Common myeloid progenitor, CD34-positive (primary cell): ENCODE measurements around the gene OSBPL2.

Experiments
- CTCF ChIA-PET: fragments of 350-600 bp; sonication (Branson Sonifier 250); formaldehyde crosslinking; loops from one replicate; lab custom pipeline; 2021; ENCODE audit warnings: antibody characterized with exemption; lab: Charles Lee
- POLR2A ChIA-PET: fragments of 350-600 bp; sonication (Branson Sonifier 250); formaldehyde crosslinking; loops from one replicate; lab custom pipeline; 2021; ENCODE audit warnings: antibody characterized with exemption; lab: Charles Lee
- DNase-seq, 3 donors: peaks; one replicate each; pipeline versions ENCODE4 v3.0.0 to v3.0.0-alpha.2; 2013
- H3K27ac ChIP-seq, 2 experiments: 1 replicate in 1 of 2; 2 replicates in 1 of 2; pipeline ENCODE4 v1.7.0; 2013; ENCODE audit warnings: inconsistent platforms in 2 of 2, low read length in 2 of 2, mild to moderate bottlenecking in 2 of 2, low read depth in 1 of 2, moderate library complexity in 1 of 2; ENCODE audit not compliant: severe bottlenecking in 2 of 2, insufficient read depth in 1 of 2, poor library complexity in 1 of 2
- H3K27me3 ChIP-seq, 5 experiments: replicated peaks in 2 of 5; 1 replicate in 3 of 5; 2 replicates in 2 of 5; pipeline versions ENCODE4 v1.6.1 to v1.7.0; 2013; ENCODE audit warnings: low read length in 4 of 5, mild to moderate bottlenecking in 2 of 5, moderate library complexity in 2 of 5, inconsistent platforms in 1 of 5; ENCODE audit not compliant: insufficient read depth in 5 of 5, control insufficient read depth in 4 of 5
- H3K36me3 ChIP-seq, 4 experiments: 1 replicate in 2 of 4; 2 replicates in 2 of 4; pipeline versions ENCODE4 v1.6.1 to v1.7.0; 2013; ENCODE audit warnings: low read length in 3 of 4, control low read depth in 1 of 4, mild to moderate bottlenecking in 1 of 4; ENCODE audit not compliant: control insufficient read depth in 4 of 4, insufficient read depth in 4 of 4
- H3K4me1 ChIP-seq, 4 experiments: 1 replicate in 3 of 4; 2 replicates in 1 of 4; pipeline versions ENCODE4 v1.6.1 to v1.7.1; 2013; ENCODE audit warnings: low read length in 3 of 4, mild to moderate bottlenecking in 3 of 4, control low read depth in 1 of 4, inconsistent platforms in 1 of 4, moderate library complexity in 1 of 4; ENCODE audit not compliant: control insufficient read depth in 4 of 4, insufficient read depth in 4 of 4; ENCODE audit errors: control extremely low read depth in 1 of 4
- H3K4me3 ChIP-seq, 7 experiments: 1 replicate in 4 of 7; 2 replicates in 3 of 7; pipeline versions ENCODE4 v1.5.1 to v1.7.0; 2013; ENCODE audit warnings: mild to moderate bottlenecking in 7 of 7, low read length in 6 of 7, moderate library complexity in 6 of 7, inconsistent platforms in 2 of 7, low read depth in 2 of 7, control low read depth in 1 of 7; ENCODE audit not compliant: insufficient read depth in 4 of 7, control insufficient read depth in 1 of 7; ENCODE audit errors: extremely low read depth in 1 of 7
- H3K9me3 ChIP-seq, 5 experiments: 1 replicate in 4 of 5; 2 replicates in 1 of 5; pipeline versions ENCODE4 v1.6.1 to v1.7.1; 2013; ENCODE audit warnings: low read length in 4 of 5, mild to moderate bottlenecking in 2 of 5, inconsistent platforms in 1 of 5, low read depth in 1 of 5, moderate library complexity in 1 of 5; ENCODE audit not compliant: control insufficient read depth in 4 of 5, insufficient read depth in 2 of 5; ENCODE audit errors: control extremely low read depth in 1 of 5
- WGBS: methylation state at CpG from one replicate; pipeline ENCODE4 v1.1.5; 2013; ENCODE audit not compliant: insufficient coverage; 5-methylcytosine and 5-hydroxymethylcytosine counted together

The OSBPL2 gene

GRCh38 chr20:62237514-62237800 lies 864 bp upstream of the OSBPL2 start:
- Histone ChIP-seq H3K27me3 (peaks cover 0 to 3% (median 0%) of the 10 kb centered on the region in 5 experiments), H3K4me3 (peak overlapping the region in 6 of 7 experiments; percentile 54 to 84 (median 70)), H3K36me3 (peaks cover 0 to 7% (median 4%) of the 10 kb centered on the region in 4 experiments), H3K4me1 (peaks cover 0 to 20% (median 16%) of the 10 kb centered on the region in 4 experiments), H3K27ac (no peak overlapping the region), H3K9me3 (peaks cover 0 to 5% (median 0%) of the 10 kb centered on the region in 5 experiments)
- POLR2A ChIA-PET, result no interaction called here
- CTCF ChIA-PET, result interaction anchor here (1.1 kb wide), 1 partner anchor 12 kb away, joined by 3 read pairs; no protein-coding TSS in a partner anchor
- no CpG with 5 or more reads among the region's 1 CpG for WGBS
- no peak for DNase-seq

GRCh38 chr20:62238569-62239277 lies 402 bp downstream of the OSBPL2 start:
- POLR2A ChIA-PET, result no interaction called here
- Histone ChIP-seq H3K9me3 (peaks cover 0 to 3% (median 0%) of the 10 kb centered on the region in 5 experiments), H3K27ac (peak overlapping the region; percentile 40 to 80), H3K27me3 (peaks cover 0 to 3% (median 0%) of the 10 kb centered on the region in 5 experiments), H3K36me3 (peaks cover 0 to 10% (median 4%) of the 10 kb centered on the region in 4 experiments), H3K4me3 (peak overlapping the region; percentile 42 to 86 (median 73)), H3K4me1 (peaks cover 0 to 21% (median 18%) of the 10 kb centered on the region in 4 experiments)
- DNase-seq, result no peak
- 1% methylated on average over 27 of the region's 70 CpGs for WGBS
- CTCF ChIA-PET, result no interaction called here

- H3K4me3 ChIP-seq, result peak overlapping the region; percentile 42 to 86 (median 73)
- peaks cover 0 to 10% (median 4%) of the 10 kb centered on the region in 4 experiments for H3K36me3 ChIP-seq
- DNase-seq, result no peak
- peaks cover 0 to 28% (median 23%) of the 10 kb centered on the region in 4 experiments for H3K4me1 ChIP-seq
- ChIA-PET POLR2A (no interaction called here), CTCF (no interaction called here)
- H3K27me3 ChIP-seq, result peaks cover 0 to under 1% (median 0%) of the 10 kb centered on the region in 5 experiments
- peak overlapping the region; percentile 40 to 80 for H3K27ac ChIP-seq
- 79% methylated on average over 21 of the region's 23 CpGs for WGBS
- no peaks in the 10 kb centered on the region for H3K9me3 ChIP-seq
Observed at GRCh38 chr20:62239278-62239879, 1.1 kb downstream of the OSBPL2 start.

GRCh38 chr20:62240020-62240685 lies 1.8 kb downstream of the OSBPL2 start:
- Histone ChIP-seq H3K36me3 (peaks cover 0 to 10% (median 4%) of the 10 kb centered on the region in 4 experiments), H3K9me3 (no peaks in the 10 kb centered on the region), H3K4me3 (no peak overlapping the region), H3K27me3 (no peaks in the 10 kb centered on the region), H3K4me1 (peaks cover 0 to 33% (median 26%) of the 10 kb centered on the region in 4 experiments), H3K27ac (no peak overlapping the region)
- no peak for DNase-seq
- POLR2A ChIA-PET, result no interaction called here
- CTCF ChIA-PET, result no interaction called here
- WGBS, result 88% methylated on average over 8 of the region's 13 CpGs

GRCh38 chr20:62241506-62241905 lies 3.2 kb downstream of the OSBPL2 start:
- ChIA-PET CTCF (no interaction called here), POLR2A (no interaction called here)
- DNase-seq, result no peak
- peaks cover 0 to 33% (median 26%) of the 10 kb centered on the region in 4 experiments for H3K4me1 ChIP-seq
- peaks cover 2 to 20% (median 7%) of the 10 kb centered on the region in 4 experiments for H3K36me3 ChIP-seq
- no peaks in the 10 kb centered on the region for H3K9me3 ChIP-seq
- H3K4me3 ChIP-seq, result no peak overlapping the region
- H3K27ac ChIP-seq, result no peak overlapping the region
- 93% methylated on average over 3 of the region's 10 CpGs for WGBS
- H3K27me3 ChIP-seq, result no peaks in the 10 kb centered on the region

GRCh38 chr20:62242176-62242575 lies 3.9 kb downstream of the OSBPL2 start:
- 89% methylated on average over 5 of the region's 6 CpGs for WGBS

More at GRCh38 chr20:62242176-62242575, 3.9 kb downstream of the OSBPL2 start:
- Histone ChIP-seq H3K4me1 (peaks cover 0 to 33% (median 26%) of the 10 kb centered on the region in 4 experiments), H3K36me3 (peaks cover 2 to 21% (median 7%) of the 10 kb centered on the region in 4 experiments), H3K9me3 (no peaks in the 10 kb centered on the region), H3K27ac (no peak overlapping the region), H3K4me3 (no peak overlapping the region), H3K27me3 (no peaks in the 10 kb centered on the region)
- ChIA-PET CTCF (no interaction called here), POLR2A (no interaction called here)
- no peak for DNase-seq
